Liver (tissue), 3 donors: ENCODE data around the gene ST6GAL1.

Experiments used
- EGR1 ChIP-seq, 2 donors: IDR thresholded peaks; 2 replicates each; pipeline ENCODE4 v1.6.1; 2016 to 2018; ENCODE audit warnings: antibody characterized with exemption in 2 of 2, low read depth in 2 of 2
- GABPA ChIP-seq, 2 donors: IDR thresholded peaks in 1 of 2; conservative IDR thresholded peaks in 1 of 2; 2 replicates each; pipeline ENCODE4 v1.6.1; 2016; ENCODE audit warnings: antibody characterized with exemption in 2 of 2, mild to moderate bottlenecking in 1 of 2, moderate library complexity in 1 of 2
- JUND ChIP-seq, 2 donors: IDR thresholded peaks; 2 replicates each; pipeline ENCODE4 v1.6.1; 2016; ENCODE audit warnings: antibody characterized with exemption in 2 of 2
- NR2F2 ChIP-seq: IDR thresholded peaks from 2 replicates; pipeline ENCODE4 v1.6.1; 2016; ENCODE audit warnings: antibody characterized with exemption
- RAD21 ChIP-seq, 2 donors: IDR thresholded peaks; 2 replicates each; pipeline ENCODE4 v1.6.1; 2016; ENCODE audit warnings: antibody characterized with exemption in 2 of 2, mild to moderate bottlenecking in 2 of 2
- RXRA ChIP-seq, 2 donors: IDR thresholded peaks; 2 replicates each; pipeline ENCODE4 v1.6.1; 2017 to 2018; ENCODE audit warnings: antibody characterized with exemption in 2 of 2, mild to moderate bottlenecking in 1 of 2
- SP1 ChIP-seq: IDR thresholded peaks from 2 replicates; pipeline ENCODE4 v1.6.1; 2018; ENCODE audit warnings: antibody characterized with exemption, mild to moderate bottlenecking
- TAF1 ChIP-seq: conservative IDR thresholded peaks from 2 replicates; pipeline ENCODE4 v1.6.1; 2016; ENCODE audit warnings: antibody characterized with exemption, mild to moderate bottlenecking
- YY1 ChIP-seq: IDR thresholded peaks from 2 replicates; pipeline ENCODE4 v1.6.1; 2016; ENCODE audit warnings: antibody characterized with exemption, mild to moderate bottlenecking
- TF ChIP-seq, protein P1 (sequence below): fragments of 150-350 bp; IDR thresholded peaks from 2 replicates; pipeline ENCODE4 v1.5.1; 2017; ENCODE audit warnings: improper control_type of control experiment, low read depth, low read length; ENCODE audit not compliant: missing input control
- TF ChIP-seq, protein P2 (sequence below): IDR thresholded peaks from 2 replicates; pipeline ENCODE4 v1.6.1; 2016; ENCODE audit warnings: antibody characterized with exemption, mild to moderate bottlenecking
- TF ChIP-seq, protein P3 (sequence below): IDR thresholded peaks from 2 replicates; pipeline ENCODE4 v1.6.1; 2016; ENCODE audit warnings: antibody characterized with exemption
- TF ChIP-seq, protein P4 (sequence below): IDR thresholded peaks from 2 replicates; pipeline ENCODE4 v1.6.1; 2016; ENCODE audit warnings: antibody characterized with exemption
- TF ChIP-seq, protein P5 (sequence below): IDR thresholded peaks from 2 replicates; pipeline ENCODE4 v1.6.1; 2016; ENCODE audit warnings: antibody characterized with exemption
- donor health status: healthy.
- donor health status: healthy.

DNA sequence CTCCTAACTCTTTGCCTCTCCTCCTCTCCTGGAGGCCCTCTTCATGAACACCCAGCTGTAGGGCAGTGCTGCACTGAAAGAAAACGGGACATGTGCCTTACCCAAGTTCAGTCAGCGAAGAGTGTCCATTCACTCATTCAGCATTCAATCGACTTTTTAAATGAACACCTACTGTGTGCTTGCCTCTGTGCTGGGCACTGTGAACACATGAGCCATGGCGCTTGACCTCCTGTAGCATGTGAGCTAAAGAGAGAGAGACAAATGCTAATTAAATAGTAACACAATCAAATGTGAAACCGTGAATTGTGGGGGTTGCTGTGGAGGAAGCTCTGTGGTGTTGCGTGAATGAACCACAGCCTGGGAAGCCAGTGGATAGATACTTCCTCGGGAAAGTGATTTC is 43.4 kb downstream of the ST6GAL1 start:
- TF ChIP-seq, protein P1, sequence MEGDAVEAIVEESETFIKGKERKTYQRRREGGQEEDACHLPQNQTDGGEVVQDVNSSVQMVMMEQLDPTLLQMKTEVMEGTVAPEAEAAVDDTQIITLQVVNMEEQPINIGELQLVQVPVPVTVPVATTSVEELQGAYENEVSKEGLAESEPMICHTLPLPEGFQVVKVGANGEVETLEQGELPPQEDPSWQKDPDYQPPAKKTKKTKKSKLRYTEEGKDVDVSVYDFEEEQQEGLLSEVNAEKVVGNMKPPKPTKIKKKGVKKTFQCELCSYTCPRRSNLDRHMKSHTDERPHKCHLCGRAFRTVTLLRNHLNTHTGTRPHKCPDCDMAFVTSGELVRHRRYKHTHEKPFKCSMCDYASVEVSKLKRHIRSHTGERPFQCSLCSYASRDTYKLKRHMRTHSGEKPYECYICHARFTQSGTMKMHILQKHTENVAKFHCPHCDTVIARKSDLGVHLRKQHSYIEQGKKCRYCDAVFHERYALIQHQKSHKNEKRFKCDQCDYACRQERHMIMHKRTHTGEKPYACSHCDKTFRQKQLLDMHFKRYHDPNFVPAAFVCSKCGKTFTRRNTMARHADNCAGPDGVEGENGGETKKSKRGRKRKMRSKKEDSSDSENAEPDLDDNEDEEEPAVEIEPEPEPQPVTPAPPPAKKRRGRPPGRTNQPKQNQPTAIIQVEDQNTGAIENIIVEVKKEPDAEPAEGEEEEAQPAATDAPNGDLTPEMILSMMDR: no peak
- no peak for TF ChIP-seq TAF1
- TF ChIP-seq, protein P2, sequence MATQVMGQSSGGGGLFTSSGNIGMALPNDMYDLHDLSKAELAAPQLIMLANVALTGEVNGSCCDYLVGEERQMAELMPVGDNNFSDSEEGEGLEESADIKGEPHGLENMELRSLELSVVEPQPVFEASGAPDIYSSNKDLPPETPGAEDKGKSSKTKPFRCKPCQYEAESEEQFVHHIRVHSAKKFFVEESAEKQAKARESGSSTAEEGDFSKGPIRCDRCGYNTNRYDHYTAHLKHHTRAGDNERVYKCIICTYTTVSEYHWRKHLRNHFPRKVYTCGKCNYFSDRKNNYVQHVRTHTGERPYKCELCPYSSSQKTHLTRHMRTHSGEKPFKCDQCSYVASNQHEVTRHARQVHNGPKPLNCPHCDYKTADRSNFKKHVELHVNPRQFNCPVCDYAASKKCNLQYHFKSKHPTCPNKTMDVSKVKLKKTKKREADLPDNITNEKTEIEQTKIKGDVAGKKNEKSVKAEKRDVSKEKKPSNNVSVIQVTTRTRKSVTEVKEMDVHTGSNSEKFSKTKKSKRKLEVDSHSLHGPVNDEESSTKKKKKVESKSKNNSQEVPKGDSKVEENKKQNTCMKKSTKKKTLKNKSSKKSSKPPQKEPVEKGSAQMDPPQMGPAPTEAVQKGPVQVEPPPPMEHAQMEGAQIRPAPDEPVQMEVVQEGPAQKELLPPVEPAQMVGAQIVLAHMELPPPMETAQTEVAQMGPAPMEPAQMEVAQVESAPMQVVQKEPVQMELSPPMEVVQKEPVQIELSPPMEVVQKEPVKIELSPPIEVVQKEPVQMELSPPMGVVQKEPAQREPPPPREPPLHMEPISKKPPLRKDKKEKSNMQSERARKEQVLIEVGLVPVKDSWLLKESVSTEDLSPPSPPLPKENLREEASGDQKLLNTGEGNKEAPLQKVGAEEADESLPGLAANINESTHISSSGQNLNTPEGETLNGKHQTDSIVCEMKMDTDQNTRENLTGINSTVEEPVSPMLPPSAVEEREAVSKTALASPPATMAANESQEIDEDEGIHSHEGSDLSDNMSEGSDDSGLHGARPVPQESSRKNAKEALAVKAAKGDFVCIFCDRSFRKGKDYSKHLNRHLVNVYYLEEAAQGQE: no peak
- no peak for TF ChIP-seq YY1
- no peak for TF ChIP-seq GABPA (IDR thresholded peaks at IDR 0.05 in 1 of 2, conservative IDR thresholded peaks at IDR 0.05 in 1 of 2)
- TF ChIP-seq, protein P3, sequence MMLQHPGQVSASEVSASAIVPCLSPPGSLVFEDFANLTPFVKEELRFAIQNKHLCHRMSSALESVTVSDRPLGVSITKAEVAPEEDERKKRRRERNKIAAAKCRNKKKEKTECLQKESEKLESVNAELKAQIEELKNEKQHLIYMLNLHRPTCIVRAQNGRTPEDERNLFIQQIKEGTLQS: no peak
- no peak for TF ChIP-seq RAD21 (IDR thresholded peaks at IDR 0.05)
- no peak for TF ChIP-seq EGR1 (IDR thresholded peaks at IDR 0.05; ENCODE audit: low read depth in 2 of 2)
- no peak for TF ChIP-seq SP1
- TF ChIP-seq, protein P4, sequence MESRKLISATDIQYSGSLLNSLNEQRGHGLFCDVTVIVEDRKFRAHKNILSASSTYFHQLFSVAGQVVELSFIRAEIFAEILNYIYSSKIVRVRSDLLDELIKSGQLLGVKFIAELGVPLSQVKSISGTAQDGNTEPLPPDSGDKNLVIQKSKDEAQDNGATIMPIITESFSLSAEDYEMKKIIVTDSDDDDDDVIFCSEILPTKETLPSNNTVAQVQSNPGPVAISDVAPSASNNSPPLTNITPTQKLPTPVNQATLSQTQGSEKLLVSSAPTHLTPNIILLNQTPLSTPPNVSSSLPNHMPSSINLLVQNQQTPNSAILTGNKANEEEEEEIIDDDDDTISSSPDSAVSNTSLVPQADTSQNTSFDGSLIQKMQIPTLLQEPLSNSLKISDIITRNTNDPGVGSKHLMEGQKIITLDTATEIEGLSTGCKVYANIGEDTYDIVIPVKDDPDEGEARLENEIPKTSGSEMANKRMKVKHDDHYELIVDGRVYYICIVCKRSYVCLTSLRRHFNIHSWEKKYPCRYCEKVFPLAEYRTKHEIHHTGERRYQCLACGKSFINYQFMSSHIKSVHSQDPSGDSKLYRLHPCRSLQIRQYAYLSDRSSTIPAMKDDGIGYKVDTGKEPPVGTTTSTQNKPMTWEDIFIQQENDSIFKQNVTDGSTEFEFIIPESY: no peak
- no peak for TF ChIP-seq RXRA (IDR thresholded peaks at IDR 0.05)
- TF ChIP-seq, protein P5, sequence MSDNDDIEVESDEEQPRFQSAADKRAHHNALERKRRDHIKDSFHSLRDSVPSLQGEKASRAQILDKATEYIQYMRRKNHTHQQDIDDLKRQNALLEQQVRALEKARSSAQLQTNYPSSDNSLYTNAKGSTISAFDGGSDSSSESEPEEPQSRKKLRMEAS: no peak
- TF ChIP-seq JUND (IDR thresholded peaks at IDR 0.05): no peak
- no peak for TF ChIP-seq NR2F2
